Prostate gland (tissue), 2 donors: ENCODE measurements around the gene GBA3.

Source experiments
- CTCF ChIP-seq, 4 experiments: fragments of 200-600 bp in 2 of 4; fragments of 450-650 bp in 2 of 4; sonication (generic) in 2 of 4; IDR thresholded peaks; 1 replicate in 3 of 4; 2 replicates in 1 of 4; pipeline ENCODE4 v1.5.1; 2016 to 2019; ENCODE audit warnings: antibody characterized with exemption in 4 of 4, mild to moderate bottlenecking in 2 of 4, moderate library complexity in 2 of 4
- POLR2A ChIP-seq: fragments of 450-650 bp; IDR thresholded peaks from one replicate; pipeline ENCODE4 v1.6.1; 2016; ENCODE audit warnings: antibody characterized with exemption, mild to moderate bottlenecking

GRCh38 chr4:22719218-22719617, 26.5 kb downstream of the GBA3 start:
- TF ChIP-seq POLR2A (no peak), CTCF (IDR thresholded peaks at IDR 0.05) (no peak)
